ENCODE results near the gene FAM193B. TPM values are rescaled to one million over a fixed set of nuclear protein-coding genes. Genes with fewer than 3 reads are reported as not detected.

FAM193B gene
- total and polyA plus RNA-seq, 2 of the 13 experiments (the other 11 are each of a cell fraction or from before 2014, with no cell fraction given) = 21.2 to 40.9 TPM

GRCh38 chr5:177496070-177496726 is 58.2 kb downstream of the FAM193B start (continued):
- TF ChIP-seq, protein P1, sequence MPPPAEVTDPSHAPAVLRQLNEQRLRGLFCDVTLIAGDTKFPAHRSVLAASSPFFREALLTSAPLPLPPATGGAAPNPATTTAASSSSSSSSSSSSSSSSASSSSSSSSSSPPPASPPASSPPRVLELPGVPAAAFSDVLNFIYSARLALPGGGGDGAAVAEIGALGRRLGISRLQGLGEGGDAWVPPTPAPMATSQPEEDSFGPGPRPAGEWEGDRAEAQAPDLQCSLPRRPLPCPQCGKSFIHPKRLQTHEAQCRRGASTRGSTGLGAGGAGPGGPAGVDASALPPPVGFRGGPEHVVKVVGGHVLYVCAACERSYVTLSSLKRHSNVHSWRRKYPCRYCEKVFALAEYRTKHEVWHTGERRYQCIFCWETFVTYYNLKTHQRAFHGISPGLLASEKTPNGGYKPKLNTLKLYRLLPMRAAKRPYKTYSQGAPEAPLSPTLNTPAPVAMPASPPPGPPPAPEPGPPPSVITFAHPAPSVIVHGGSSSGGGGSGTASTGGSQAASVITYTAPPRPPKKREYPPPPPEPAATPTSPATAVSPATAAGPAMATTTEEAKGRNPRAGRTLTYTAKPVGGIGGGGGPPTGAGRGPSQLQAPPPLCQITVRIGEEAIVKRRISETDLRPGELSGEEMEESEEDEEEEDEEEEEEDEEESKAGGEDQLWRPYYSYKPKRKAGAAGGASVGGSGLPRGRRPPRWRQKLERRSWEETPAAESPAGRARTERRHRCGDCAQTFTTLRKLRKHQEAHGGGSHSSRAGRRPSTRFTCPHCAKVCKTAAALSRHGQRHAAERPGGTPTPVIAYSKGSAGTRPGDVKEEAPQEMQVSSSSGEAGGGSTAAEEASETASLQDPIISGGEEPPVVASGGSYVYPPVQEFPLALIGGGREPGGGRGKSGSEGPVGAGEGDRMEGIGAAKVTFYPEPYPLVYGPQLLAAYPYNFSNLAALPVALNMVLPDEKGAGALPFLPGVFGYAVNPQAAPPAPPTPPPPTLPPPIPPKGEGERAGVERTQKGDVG (CRISPR knock-in tag; IDR thresholded peaks at IDR 0.05; ENCODE audit: borderline replicate concordance) = 0 out of 2 replicates have a peak, but pooled peaks have one; percentile 20
- TF ChIP-seq REPIN1 (CRISPR knock-in tag; IDR thresholded peaks at IDR 0.05; ENCODE audit: borderline replicate concordance, low read depth) (0 out of 2 replicates have a peak, but pooled peaks have one; percentile 26), ZNF263 (CRISPR knock-in tag; IDR thresholded peaks at IDR 0.05) (peak; percentile 79), BRD4 (CRISPR knock-in tag; IDR thresholded peaks at IDR 0.05) (peak; percentile 59; the same call in 1 of the 2 replicates), NFATC3 (CRISPR knock-in tag; IDR thresholded peaks at IDR 0.05) (no peak)
- TF ChIP-seq, protein P2, sequence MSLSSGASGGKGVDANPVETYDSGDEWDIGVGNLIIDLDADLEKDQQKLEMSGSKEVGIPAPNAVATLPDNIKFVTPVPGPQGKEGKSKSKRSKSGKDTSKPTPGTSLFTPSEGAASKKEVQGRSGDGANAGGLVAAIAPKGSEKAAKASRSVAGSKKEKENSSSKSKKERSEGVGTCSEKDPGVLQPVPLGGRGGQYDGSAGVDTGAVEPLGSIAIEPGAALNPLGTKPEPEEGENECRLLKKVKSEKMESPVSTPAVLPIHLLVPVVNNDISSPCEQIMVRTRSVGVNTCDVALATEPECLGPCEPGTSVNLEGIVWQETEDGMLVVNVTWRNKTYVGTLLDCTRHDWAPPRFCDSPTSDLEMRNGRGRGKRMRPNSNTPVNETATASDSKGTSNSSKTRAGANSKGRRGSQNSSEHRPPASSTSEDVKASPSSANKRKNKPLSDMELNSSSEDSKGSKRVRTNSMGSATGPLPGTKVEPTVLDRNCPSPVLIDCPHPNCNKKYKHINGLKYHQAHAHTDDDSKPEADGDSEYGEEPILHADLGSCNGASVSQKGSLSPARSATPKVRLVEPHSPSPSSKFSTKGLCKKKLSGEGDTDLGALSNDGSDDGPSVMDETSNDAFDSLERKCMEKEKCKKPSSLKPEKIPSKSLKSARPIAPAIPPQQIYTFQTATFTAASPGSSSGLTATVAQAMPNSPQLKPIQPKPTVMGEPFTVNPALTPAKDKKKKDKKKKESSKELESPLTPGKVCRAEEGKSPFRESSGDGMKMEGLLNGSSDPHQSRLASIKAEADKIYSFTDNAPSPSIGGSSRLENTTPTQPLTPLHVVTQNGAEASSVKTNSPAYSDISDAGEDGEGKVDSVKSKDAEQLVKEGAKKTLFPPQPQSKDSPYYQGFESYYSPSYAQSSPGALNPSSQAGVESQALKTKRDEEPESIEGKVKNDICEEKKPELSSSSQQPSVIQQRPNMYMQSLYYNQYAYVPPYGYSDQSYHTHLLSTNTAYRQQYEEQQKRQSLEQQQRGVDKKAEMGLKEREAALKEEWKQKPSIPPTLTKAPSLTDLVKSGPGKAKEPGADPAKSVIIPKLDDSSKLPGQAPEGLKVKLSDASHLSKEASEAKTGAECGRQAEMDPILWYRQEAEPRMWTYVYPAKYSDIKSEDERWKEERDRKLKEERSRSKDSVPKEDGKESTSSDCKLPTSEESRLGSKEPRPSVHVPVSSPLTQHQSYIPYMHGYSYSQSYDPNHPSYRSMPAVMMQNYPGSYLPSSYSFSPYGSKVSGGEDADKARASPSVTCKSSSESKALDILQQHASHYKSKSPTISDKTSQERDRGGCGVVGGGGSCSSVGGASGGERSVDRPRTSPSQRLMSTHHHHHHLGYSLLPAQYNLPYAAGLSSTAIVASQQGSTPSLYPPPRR (CRISPR knock-in tag; IDR thresholded peaks at IDR 0.05; ENCODE audit: borderline replicate concordance) = no peak
- TF ChIP-seq, protein P3, sequence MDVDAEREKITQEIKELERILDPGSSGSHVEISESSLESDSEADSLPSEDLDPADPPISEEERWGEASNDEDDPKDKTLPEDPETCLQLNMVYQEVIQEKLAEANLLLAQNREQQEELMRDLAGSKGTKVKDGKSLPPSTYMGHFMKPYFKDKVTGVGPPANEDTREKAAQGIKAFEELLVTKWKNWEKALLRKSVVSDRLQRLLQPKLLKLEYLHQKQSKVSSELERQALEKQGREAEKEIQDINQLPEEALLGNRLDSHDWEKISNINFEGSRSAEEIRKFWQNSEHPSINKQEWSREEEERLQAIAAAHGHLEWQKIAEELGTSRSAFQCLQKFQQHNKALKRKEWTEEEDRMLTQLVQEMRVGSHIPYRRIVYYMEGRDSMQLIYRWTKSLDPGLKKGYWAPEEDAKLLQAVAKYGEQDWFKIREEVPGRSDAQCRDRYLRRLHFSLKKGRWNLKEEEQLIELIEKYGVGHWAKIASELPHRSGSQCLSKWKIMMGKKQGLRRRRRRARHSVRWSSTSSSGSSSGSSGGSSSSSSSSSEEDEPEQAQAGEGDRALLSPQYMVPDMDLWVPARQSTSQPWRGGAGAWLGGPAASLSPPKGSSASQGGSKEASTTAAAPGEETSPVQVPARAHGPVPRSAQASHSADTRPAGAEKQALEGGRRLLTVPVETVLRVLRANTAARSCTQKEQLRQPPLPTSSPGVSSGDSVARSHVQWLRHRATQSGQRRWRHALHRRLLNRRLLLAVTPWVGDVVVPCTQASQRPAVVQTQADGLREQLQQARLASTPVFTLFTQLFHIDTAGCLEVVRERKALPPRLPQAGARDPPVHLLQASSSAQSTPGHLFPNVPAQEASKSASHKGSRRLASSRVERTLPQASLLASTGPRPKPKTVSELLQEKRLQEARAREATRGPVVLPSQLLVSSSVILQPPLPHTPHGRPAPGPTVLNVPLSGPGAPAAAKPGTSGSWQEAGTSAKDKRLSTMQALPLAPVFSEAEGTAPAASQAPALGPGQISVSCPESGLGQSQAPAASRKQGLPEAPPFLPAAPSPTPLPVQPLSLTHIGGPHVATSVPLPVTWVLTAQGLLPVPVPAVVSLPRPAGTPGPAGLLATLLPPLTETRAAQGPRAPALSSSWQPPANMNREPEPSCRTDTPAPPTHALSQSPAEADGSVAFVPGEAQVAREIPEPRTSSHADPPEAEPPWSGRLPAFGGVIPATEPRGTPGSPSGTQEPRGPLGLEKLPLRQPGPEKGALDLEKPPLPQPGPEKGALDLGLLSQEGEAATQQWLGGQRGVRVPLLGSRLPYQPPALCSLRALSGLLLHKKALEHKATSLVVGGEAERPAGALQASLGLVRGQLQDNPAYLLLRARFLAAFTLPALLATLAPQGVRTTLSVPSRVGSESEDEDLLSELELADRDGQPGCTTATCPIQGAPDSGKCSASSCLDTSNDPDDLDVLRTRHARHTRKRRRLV (CRISPR knock-in tag; IDR thresholded peaks at IDR 0.05) = no peak
